Upper lobe of right lung (tissue), 1 donor: Measurements from ENCODE around the gene IPO13. TPM values are rescaled to one million over a fixed set of nuclear protein-coding genes. Genes with fewer than 3 reads are reported as not detected.

Source experiments
- ATAC-seq: fragments of 200-7000 bp; cut with Tn5 transposase; one replicate; pipeline ENCODE4 v1.9.1; 2020; ENCODE audit warnings: mild to moderate bottlenecking, moderate library complexity
- DNase-seq: peaks from one replicate; pipeline ENCODE4 v3.0.0-alpha.2; 2020
- H3K27ac ChIP-seq: fragments of 200-600 bp; one replicate; pipeline ENCODE4 v1.8.0; 2022
- H3K27me3 ChIP-seq: fragments of 200-600 bp; one replicate; pipeline ENCODE4 v1.8.0; 2022; ENCODE audit warnings: mild to moderate bottlenecking
- H3K36me3 ChIP-seq: fragments of 200-600 bp; one replicate; pipeline ENCODE4 v1.8.0; 2022
- H3K4me1 ChIP-seq: fragments of 200-600 bp; one replicate; pipeline ENCODE4 v1.8.0; 2022
- H3K4me3 ChIP-seq: fragments of 200-600 bp; one replicate; pipeline ENCODE4 v1.8.0; 2022; ENCODE audit warnings: mild to moderate bottlenecking
- H3K9me3 ChIP-seq: fragments of 200-600 bp; one replicate; pipeline ENCODE4 v1.8.0; 2022
- intact Hi-C: fragments of 100-400 bp; cut with DNase I; formaldehyde crosslinking; loops from one replicate; pipeline ENCODE4 v1.11.0; 2022
- total RNA-seq: library from RNA; stranded (reverse); fragmentation: NEBNext Ultra II Directional; extraction: Animal tissue kit (Norgen Biotek cat#: 25700); gene quantifications from one replicate; pipeline ENCODE4 v1.2.1, GENCODE V29; 2021
- TF ChIP-seq, protein P1 (sequence below): fragments of 200-600 bp; IDR thresholded peaks from one replicate; pipeline ENCODE4 v1.8.0; 2022; ENCODE audit warnings: antibody characterized with exemption
- donor health status: DM: no; HTN: yes; CAD: no; lungs with severe emphysema.

Gene IPO13
- total RNA-seq, 1 donor from 2014 or later: 24.9 TPM

DNA sequence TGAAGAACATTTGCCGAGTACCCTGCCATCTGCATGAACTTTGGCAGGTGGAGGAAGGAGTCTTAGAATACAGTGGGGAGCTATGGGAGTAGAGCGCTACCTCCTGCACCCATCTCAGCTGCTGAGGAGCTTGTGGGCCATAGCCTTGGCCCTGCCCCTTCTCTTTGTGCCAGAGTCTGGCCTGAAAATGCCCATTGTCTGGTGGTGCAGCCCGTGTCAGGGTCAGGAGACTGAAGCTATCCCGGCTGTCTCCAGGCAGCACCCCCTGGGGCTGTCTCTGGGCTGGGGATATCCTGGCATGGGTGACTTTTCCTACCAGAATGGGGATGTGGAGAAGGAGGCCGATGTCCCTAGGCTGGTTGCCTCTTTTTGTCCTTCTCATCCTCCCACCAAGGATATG, 7.3 kb downstream of the IPO13 start:
- no peaks in the 10 kb centered on the region for H3K27me3 ChIP-seq
- H3K9me3 ChIP-seq: no peaks in the 10 kb centered on the region
- TF ChIP-seq, protein P1, sequence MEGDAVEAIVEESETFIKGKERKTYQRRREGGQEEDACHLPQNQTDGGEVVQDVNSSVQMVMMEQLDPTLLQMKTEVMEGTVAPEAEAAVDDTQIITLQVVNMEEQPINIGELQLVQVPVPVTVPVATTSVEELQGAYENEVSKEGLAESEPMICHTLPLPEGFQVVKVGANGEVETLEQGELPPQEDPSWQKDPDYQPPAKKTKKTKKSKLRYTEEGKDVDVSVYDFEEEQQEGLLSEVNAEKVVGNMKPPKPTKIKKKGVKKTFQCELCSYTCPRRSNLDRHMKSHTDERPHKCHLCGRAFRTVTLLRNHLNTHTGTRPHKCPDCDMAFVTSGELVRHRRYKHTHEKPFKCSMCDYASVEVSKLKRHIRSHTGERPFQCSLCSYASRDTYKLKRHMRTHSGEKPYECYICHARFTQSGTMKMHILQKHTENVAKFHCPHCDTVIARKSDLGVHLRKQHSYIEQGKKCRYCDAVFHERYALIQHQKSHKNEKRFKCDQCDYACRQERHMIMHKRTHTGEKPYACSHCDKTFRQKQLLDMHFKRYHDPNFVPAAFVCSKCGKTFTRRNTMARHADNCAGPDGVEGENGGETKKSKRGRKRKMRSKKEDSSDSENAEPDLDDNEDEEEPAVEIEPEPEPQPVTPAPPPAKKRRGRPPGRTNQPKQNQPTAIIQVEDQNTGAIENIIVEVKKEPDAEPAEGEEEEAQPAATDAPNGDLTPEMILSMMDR: no peak
- intact Hi-C loops: no loop called here
- H3K4me1 ChIP-seq: no peaks in the 10 kb centered on the region
- DNase-seq (no peak), ATAC-seq (no peak)
- no peak overlapping the region for H3K27ac ChIP-seq
- peaks cover 28% of the 10 kb centered on the region for H3K36me3 ChIP-seq
- H3K4me3 ChIP-seq: no peak overlapping the region

DNA sequence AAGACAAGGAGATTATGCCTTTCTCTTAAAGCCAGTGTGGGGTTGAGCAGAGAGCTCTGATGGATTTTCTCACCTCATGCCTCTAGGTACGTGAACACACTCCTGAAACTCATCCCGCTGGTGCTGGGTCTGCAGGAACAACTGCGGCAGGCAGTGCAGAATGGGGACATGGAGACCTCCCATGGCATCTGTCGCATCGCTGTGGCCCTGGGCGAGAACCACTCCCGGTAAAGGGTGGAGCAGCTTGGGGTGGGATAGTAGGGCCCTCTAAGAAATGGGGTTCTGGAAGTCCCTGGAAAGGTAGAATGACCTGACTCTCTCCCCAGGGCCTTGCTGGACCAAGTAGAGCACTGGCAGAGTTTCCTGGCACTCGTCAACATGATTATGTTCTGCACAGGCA, 9.5 kb downstream of the IPO13 start:
- H3K9me3 ChIP-seq: no peaks in the 10 kb centered on the region
- TF ChIP-seq, protein P1: no peak
- no peak for ATAC-seq

DNA sequence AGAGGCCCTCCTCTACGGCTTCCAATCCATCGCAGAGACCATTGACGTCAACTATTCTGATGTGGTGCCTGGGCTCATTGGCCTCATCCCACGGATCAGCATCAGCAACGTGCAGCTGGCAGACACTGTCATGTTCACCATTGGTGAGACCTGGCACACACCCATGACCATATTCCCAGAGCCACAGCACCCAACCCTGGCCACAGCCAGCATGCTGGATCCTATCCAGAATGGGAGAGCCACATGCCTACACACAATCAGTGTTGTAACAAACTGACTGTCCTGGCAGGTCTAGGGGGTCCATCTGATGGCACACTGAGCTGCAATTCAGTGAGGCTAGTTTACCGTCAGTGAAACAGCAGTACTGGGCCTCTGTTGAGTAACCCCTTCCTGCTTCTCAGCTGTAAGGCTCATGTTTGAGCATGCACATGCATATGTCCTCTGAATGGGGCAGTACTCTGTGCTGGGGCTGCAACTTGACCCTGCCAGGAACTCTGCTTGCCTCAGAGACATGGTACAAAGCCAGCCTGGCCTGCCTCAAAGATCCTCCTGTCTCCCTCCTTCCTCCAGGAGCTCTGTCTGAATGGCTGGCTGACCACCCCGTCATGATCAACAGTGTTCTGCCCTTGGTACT, 10.8 kb downstream of the IPO13 start:
- H3K4me3 ChIP-seq: no peak overlapping the region
- intact Hi-C loops: no loop called here
- no peak for DNase-seq
- H3K27ac ChIP-seq: no peak overlapping the region
- no peaks in the 10 kb centered on the region for H3K9me3 ChIP-seq
- no peak for ATAC-seq
- TF ChIP-seq, protein P1: no peak
- peaks cover 50% of the 10 kb centered on the region for H3K36me3 ChIP-seq
- no peaks in the 10 kb centered on the region for H3K4me1 ChIP-seq
- no peaks in the 10 kb centered on the region for H3K27me3 ChIP-seq

More for the DNA sequence above, 9.5 kb downstream of the IPO13 start:
- no peak overlapping the region for H3K27ac ChIP-seq
- no peaks in the 10 kb centered on the region for H3K4me1 ChIP-seq
- intact Hi-C loops: no loop called here
- peaks cover 43% of the 10 kb centered on the region for H3K36me3 ChIP-seq
- no peaks in the 10 kb centered on the region for H3K27me3 ChIP-seq
- no peak for DNase-seq
- H3K4me3 ChIP-seq: no peak overlapping the region

DNA sequence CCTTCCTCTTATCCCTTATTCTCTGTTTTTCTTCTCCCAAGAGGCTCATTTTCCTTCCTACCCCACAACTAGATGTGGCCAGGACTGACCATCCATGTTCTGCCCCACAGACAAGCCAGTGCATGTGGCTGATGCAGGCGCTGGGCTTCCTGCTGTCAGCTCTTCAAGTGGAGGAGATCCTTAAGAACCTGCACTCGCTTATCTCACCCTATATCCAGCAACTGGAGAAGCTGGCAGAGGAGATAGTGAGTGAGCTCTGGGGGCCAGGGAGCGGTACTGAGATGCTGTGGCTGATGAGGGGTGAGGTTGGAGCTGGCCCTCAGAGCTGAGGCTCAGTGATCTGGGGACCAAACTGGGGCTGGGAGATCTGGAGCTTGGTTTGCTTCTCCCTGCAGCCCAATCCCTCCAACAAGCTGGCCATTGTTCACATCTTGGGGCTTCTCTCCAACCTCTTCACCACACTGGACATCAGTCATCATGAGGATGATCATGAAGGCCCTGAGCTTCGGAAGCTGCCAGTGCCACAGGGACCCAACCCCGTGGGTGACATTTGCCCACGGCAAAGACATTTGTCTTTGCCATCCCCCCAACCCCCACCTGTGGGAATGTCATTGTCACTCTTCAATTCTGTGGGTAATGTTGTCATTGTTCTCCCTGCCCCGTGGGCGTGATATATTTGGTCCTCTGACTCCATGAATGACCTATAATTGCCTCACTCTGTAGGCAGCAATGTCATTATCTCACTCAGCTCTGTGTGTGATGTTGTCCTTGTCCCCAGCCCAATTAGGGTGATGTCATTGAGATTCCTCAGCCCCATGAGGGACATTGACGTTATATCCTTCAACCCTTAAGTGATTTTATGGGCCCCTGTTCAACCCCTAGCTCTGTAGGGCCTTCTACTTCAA, 11.9 kb downstream of the IPO13 start:
- TF ChIP-seq, protein P1: no peak
- Histone ChIP-seq H3K27ac (no peak overlapping the region), H3K9me3 (no peaks in the 10 kb centered on the region), H3K4me1 (no peaks in the 10 kb centered on the region), H3K36me3 (peaks cover 56% of the 10 kb centered on the region), H3K4me3 (no peak overlapping the region), H3K27me3 (no peaks in the 10 kb centered on the region)
- intact Hi-C loops: no loop called here
- DNase-seq (no peak), ATAC-seq (no peak)

DNA sequence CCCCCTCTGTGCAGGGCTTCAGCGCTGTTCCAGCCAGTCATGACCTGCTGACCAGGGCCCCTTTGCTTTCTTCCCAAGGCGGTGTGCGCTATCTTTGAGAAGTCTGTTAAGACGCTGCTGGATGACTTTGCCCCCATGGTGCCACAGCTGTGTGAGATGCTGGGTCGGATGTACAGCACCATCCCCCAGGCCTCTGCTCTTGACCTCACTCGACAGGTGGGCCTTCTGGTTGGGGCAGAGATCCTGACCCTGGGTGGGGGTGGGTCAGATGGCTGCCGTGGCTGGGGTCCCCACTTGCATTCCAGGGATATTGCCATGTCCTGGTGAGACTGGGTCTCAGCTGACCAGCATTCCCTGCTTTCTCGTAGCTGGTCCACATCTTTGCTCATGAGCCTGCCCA, 14.0 kb downstream of the IPO13 start:
- intact Hi-C loops: no loop called here

More for the DNA sequence above, 14.0 kb downstream of the IPO13 start:
- no peaks in the 10 kb centered on the region for H3K27me3 ChIP-seq
- H3K27ac ChIP-seq: no peak overlapping the region
- TF ChIP-seq, protein P1: no peak
- no peak for DNase-seq
- no peaks in the 10 kb centered on the region for H3K9me3 ChIP-seq
- peaks cover 56% of the 10 kb centered on the region for H3K36me3 ChIP-seq
- no peak for ATAC-seq
- no peaks in the 10 kb centered on the region for H3K4me1 ChIP-seq
- no peak overlapping the region for H3K4me3 ChIP-seq
